GM18858 (cell line): ENCODE results near the gene AFM.

Experiments
- ATAC-seq: cut with Tn5 transposase; IDR thresholded peaks from one replicate; pipeline ENCODE4 v1.9.1; 2021; ENCODE audit not compliant: unreplicated experiment

Gene AFM

GRCh38 chr4:73481358-73481757 is at the start of gene AFM:
TSS of gene AFM (plus strand) at chr4:73481745. CDS start at chr4:73481776, 31 bp downstream.
- ATAC-seq, result no peak

DNA sequence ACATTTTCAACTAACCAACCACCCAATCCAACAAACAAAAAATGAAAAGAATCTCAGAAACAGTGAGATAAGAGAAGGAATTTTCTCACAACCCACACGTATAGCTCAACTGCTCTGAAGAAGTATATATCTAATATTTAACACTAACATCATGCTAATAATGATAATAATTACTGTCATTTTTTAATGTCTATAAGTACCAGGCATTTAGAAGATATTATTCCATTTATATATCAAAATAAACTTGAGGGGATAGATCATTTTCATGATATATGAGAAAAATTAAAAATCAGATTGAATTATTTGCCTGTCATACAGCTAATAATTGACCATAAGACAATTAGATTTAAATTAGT is 49.8 kb upstream of the AFM start:
- no peak for ATAC-seq

- ATAC-seq, result no peak
Measured at GRCh38 chr4:73432169-73433000, 49.2 kb upstream of the AFM start.

- no peak for ATAC-seq
Measured at GRCh38 chr4:73433140-73433539, 48.4 kb upstream of the AFM start.

GRCh38 chr4:73434311-73434710 is 47.2 kb upstream of the AFM start:
- ATAC-seq, result peak; percentile 79

- no peak for ATAC-seq
Measured at GRCh38 chr4:73435984-73436383, 45.6 kb upstream of the AFM start, which contains the start of gene AFP. TSS of gene AFP (plus strand) at chr4:73436221. CDS start at chr4:73436263, 42 bp downstream.

DNA sequence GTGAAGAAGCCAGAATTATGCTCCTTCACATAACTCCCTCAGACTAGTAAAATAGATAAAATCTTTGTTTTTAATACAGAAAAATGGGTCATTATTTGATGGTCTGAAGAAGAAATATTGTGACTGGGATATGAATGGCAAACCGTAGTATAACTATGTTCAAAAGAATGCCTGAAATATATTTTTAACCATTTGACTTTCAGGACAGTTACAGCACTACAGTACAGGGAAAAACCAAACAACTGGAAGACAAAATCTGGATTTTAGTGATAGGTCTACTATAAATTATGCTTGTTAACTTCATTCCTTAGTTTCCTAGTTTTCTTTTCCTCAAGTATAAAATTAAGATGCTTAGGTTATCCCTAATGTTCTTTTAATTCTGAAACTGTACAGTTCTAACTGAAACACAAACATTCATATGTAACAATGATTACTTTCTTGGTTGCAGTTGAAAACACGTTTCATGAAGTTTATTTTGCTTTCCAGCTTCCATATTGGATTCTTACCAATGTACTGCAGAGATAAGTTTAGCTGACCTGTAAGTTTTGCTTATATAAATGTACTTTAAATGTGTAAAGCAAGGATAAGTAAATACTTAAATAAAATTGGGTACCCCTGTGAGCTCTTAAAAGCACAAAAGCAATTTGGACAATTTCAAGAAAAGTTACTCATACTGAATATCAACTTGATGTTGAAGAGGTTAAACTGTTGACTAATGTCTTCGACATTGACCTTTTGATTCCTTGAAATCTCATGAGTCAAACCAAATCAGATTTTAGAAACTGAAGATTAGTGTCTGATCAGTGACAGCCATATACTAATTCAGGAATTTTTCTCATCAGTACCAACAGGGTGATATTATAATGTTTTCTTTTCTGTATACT is 44.6 kb upstream of the AFM start:
- ATAC-seq, result no peak

DNA sequence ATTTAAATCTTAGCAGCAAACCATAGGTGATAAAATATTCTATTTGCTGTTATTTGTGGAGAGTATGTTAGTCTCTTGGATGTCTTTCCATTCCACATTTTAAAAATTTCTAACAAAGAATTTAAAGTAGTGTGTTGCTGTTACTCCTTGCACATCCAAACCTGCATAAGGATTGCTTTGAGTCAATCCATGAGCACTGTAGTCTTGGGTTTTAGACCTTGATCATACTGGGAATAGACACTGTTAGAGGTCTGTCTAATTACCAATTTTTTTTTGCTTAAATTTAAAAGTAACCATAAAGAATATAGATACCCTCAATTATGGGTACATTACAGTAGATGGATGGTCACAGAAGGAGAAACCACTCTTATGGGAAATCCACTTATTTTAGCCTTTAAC is 44.0 kb upstream of the AFM start:
- no peak for ATAC-seq

GRCh38 chr4:73438048-73438447 is 43.5 kb upstream of the AFM start:
- no peak for ATAC-seq

DNA sequence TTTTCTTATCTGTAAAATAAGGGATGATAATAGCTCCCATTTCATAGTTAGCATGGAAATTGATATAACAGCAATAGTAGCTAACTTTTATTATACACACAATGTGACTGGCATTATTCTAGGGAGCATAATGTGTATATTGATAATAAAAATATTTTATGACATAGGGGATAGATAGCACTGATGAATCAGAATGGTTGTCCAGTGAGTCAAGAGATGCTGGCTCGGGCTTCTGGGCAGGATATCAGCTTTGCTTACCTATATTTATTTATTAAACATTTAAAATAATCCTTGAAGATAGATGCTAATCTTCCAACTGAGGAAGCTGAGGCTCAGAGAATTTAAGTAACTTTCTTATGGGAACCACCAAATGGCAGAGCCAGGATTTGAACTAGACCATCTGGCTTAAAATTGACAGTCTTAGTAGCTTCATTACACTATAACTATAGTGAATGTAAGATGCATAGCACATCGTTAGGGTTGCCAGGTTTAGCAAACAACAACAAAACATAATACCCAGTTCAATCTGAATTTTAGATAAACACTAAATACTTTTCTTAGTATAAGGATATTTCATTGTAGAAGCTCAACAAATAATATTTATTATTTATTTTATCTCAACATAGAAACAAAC is 42.8 kb upstream of the AFM start:
- ATAC-seq, result no peak

- no peak for ATAC-seq
Measured at GRCh38 chr4:73439445-73439844, 42.1 kb upstream of the AFM start.

- no peak for ATAC-seq
Measured at GRCh38 chr4:73439991-73440390, 41.6 kb upstream of the AFM start.

DNA sequence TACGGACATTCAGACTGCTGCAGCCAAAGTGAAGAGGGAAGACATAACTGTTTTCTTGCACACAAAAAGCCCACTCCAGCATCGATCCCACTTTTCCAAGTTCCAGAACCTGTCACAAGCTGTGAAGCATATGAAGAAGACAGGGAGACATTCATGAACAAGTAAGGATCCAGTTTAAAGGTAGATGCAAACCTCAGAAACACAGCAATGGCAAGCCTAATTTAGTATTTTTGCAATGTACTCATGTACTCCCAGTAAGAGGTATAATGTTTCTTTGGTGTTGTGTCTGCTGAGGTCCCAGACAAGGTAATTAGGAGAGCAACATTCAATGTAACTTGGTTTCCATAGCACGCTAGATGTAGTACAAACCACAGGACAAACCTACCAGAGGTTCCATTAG is 40.9 kb upstream of the AFM start:
- ATAC-seq, result no peak

GRCh38 chr4:73442275-73442674 is 39.3 kb upstream of the AFM start:
- no peak for ATAC-seq

DNA sequence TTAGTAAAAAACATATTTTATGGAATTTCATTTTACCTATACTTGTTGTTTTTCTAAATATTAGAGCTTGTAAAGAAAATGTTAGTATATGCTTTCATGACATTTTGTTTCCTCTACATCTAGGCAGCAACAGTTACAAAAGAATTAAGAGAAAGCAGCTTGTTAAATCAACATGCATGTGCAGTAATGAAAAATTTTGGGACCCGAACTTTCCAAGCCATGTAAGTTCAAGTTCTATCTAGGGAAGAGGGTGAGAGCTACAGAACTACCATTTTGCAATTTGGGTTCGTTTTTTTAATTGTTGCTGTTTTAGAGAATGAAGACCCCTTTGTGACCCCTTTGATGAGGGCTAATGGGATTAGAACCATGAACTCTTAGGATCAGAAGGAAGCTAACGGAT is 38.3 kb upstream of the AFM start:
- no peak for ATAC-seq

DNA sequence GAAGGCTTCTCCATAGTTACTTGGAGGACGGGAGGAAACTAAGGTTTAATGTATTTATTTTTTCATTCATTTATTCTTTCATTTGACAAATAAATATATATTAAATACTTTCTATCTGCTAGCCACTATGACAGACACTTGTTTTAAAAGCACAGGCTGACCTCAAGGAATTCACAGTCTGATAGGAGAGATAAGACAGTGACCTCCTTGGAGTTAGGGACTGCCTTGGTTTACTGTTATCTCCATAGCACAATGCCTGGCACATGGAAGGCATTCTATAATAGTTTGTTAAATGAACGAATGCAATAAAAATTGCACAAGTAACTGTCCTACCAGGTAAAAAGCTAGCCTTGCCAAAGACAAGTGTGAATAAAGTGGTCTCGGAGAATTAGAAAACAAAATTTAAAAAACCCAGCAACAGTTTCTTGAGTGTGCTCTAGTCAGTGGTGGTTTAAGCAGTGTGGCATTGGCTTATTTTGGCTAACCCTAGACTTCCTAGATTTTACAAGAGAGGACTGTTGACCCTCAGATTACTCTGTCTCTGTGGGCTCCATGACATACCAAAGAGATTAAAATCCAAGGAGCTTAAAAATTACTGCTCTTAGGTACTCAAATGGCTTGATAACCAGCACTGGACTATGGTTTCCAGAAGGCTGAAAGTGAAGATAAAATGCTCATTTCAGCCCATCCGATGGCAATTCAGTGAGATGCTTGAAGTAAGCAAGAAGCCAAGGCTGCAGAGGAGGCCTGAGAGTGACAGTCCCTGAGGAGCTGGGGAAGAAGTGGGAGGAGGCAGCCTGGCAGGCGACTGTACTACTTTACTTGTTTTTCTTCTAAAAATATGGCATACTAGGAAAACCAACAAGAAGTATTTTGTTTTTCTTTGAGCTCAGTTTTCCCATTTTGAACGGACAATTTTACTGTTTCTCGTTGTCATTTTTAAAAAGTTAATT is 35.9 kb upstream of the AFM start:
- ATAC-seq, result no peak

- ATAC-seq, result peak; percentile 98
Measured at GRCh38 chr4:73446336-73446938, 35.1 kb upstream of the AFM start.

- no peak for ATAC-seq
Measured at GRCh38 chr4:73447671-73448070, 33.9 kb upstream of the AFM start.

DNA sequence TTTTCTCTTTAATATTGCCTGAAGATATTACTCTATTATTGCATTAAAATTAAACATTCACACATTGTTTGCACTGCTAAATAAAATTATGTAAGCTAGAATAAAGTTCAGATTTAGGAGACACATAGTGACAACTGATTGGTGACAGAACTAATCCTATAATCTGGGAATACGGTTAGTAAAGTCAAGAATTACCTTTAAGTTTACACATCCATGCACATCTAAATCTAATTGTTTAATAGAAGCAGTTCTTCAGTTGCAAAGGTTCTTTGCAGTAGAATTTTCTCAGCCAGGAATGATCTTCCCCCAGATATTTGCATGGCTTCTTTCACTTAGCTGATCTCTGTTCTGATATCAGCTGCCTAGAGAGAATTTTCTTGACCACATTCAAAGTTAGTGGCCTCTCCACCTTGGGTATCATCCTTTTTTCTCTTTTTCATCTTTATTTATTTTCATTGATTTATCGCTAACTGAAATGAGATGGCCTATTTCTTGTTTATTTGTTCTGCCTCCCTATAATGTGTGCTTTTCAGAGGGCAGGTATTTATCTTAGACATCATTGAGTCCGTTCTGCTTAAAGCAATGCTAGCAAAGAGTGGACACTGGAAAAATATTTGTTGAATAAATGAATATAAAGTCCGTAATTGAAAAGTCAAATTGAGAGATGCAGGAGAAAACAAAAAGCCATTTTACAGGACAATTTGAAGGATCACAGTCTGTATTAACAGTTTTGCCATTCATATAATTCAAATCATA is 32.9 kb upstream of the AFM start:
- ATAC-seq, result no peak
